GM18505 (cell line): ENCODE results near the gene PTPRA.
A peak's percentile ranks its signal among the peaks of the same experiment; 100 is the strongest.

Experiments
- ATAC-seq: cut with Tn5 transposase; IDR thresholded peaks from one replicate; pipeline ENCODE4 v1.9.1; 2021; ENCODE audit not compliant: unreplicated experiment
- POLR2A ChIP-seq: IDR thresholded peaks from 4 replicates; pipeline ENCODE4 v1.6.1; 2011; ENCODE audit warnings: borderline replicate concordance; ENCODE audit not compliant: insufficient read depth, insufficient read length; ENCODE audit errors: extremely low read depth

Gene PTPRA

GRCh38 chr20:2866236-2866635, 7.0 kb upstream of the PTPRA start:
- no peak for TF ChIP-seq POLR2A
- ATAC-seq: no peak

GRCh38 chr20:2867081-2867864, 6.0 kb upstream of the PTPRA start:
- ATAC-seq: no peak
- TF ChIP-seq POLR2A: no peak

- no peak for TF ChIP-seq POLR2A
- ATAC-seq: no peak
Measured at GRCh38 chr20:2869381-2869780, 3.9 kb upstream of the PTPRA start.

GRCh38 chr20:2871111-2871465, 2.2 kb upstream of the PTPRA start:
- TF ChIP-seq POLR2A: no peak
- no peak for ATAC-seq

GRCh38 chr20:2871661-2872458, 1.4 kb upstream of the PTPRA start:
- TF ChIP-seq POLR2A: no peak
- ATAC-seq: no peak

- TF ChIP-seq POLR2A: peak; percentile 8
- ATAC-seq: peak; percentile 27
Measured at GRCh38 chr20:2872459-2873009, 747 bp upstream of the PTPRA start.

GRCh38 chr20:2873747-2874041, 413 bp downstream of the PTPRA start:
- ATAC-seq: no peak
- no peak for TF ChIP-seq POLR2A

GRCh38 chr20:2874456-2874855, 1.2 kb downstream of the PTPRA start:
- ATAC-seq: no peak
- no peak for TF ChIP-seq POLR2A

- no peak for ATAC-seq
- TF ChIP-seq POLR2A: no peak
Measured at GRCh38 chr20:2875690-2876203, 2.5 kb downstream of the PTPRA start.

GRCh38 chr20:2878515-2878914, 5.2 kb downstream of the PTPRA start:
- no peak for ATAC-seq
- TF ChIP-seq POLR2A: no peak

GRCh38 chr20:2879146-2879545, 5.9 kb downstream of the PTPRA start:
- TF ChIP-seq POLR2A: no peak
- ATAC-seq: no peak

- TF ChIP-seq POLR2A: no peak
- ATAC-seq: no peak
Measured at GRCh38 chr20:2880650-2881049, 7.4 kb downstream of the PTPRA start.

GRCh38 chr20:2883726-2884637, 10.7 kb downstream of the PTPRA start:
- no peak for TF ChIP-seq POLR2A
- ATAC-seq: no peak
